CD4-positive, alpha-beta T cell (primary cell): ENCODE results near the gene ZNF132. TPM values are rescaled to one million over a fixed set of nuclear protein-coding genes. Genes with fewer than 3 reads are reported as not detected.

Source experiments
- ATAC-seq: fragments of 200-7000 bp; cut with Tn5 transposase; one replicate; pipeline ENCODE4 v1.10.0; 2022; ENCODE audit warnings: mild to moderate bottlenecking; ENCODE audit not compliant: poor library complexity
- CTCF ChIA-PET: fragments of 350-600 bp; sonication (Branson Sonifier 250); formaldehyde crosslinking; loops from one replicate; lab custom pipeline; 2021; ENCODE audit warnings: antibody characterized with exemption, inconsistent platforms; lab: Charles Lee
- POLR2A ChIA-PET: fragments of 350-600 bp; sonication (Branson Sonifier 250); formaldehyde crosslinking; loops from one replicate; lab custom pipeline; 2021; ENCODE audit warnings: antibody characterized with exemption, inconsistent platforms; lab: Charles Lee
- DNase-seq, 14 experiments: peaks; one replicate each; pipeline ENCODE4 v3.0.0-alpha.2; 2013 to 2020; ENCODE audit warnings: mixed read lengths in 2 of 14
- H3K27ac ChIP-seq, 2 donors: one replicate each; pipeline versions ENCODE4 v1.5.1 to v1.7.0; 2013; ENCODE audit warnings: low read length in 2 of 2, low read depth in 1 of 2, mild to moderate bottlenecking in 1 of 2
- H3K27me3 ChIP-seq, 2 experiments: 1 replicate in 1 of 2; 2 replicates in 1 of 2; pipeline versions ENCODE4 v1.6.1 to v1.7.0; 2013; ENCODE audit warnings: low read length in 2 of 2, control low read depth in 1 of 2, mild to moderate bottlenecking in 1 of 2, moderate library complexity in 1 of 2; ENCODE audit not compliant: insufficient read depth in 2 of 2, control insufficient read depth in 1 of 2
- H3K36me3 ChIP-seq: one replicate; pipeline ENCODE4 v1.6.1; 2013; ENCODE audit warnings: low read length, control low read depth; ENCODE audit not compliant: insufficient read depth
- H3K4me1 ChIP-seq: one replicate; pipeline ENCODE4 v1.6.1; 2013; ENCODE audit warnings: low read length, control low read depth; ENCODE audit not compliant: insufficient read depth
- H3K4me3 ChIP-seq: one replicate; pipeline ENCODE4 v1.5.1; 2013; ENCODE audit warnings: mild to moderate bottlenecking, low read length, moderate library complexity
- H3K9me3 ChIP-seq, 2 experiments: 1 replicate in 1 of 2; 2 replicates in 1 of 2; pipeline versions ENCODE4 v1.6.1 to v1.7.0; 2013; ENCODE audit warnings: low read length in 2 of 2, mild to moderate bottlenecking in 2 of 2, control low read depth in 1 of 2, moderate library complexity in 1 of 2; ENCODE audit not compliant: control insufficient read depth in 1 of 2, insufficient read depth in 1 of 2
- H3K27ac Mint-ChIP-seq: one replicate; pipeline ENCODE4 v1.8.0; 2020; ENCODE audit warnings: mixed read lengths
- H3K27me3 Mint-ChIP-seq: one replicate; pipeline ENCODE4 v1.8.0; 2021; ENCODE audit warnings: mixed read lengths
- H3K36me3 Mint-ChIP-seq: one replicate; pipeline ENCODE4 v1.8.0; 2021; ENCODE audit warnings: low read depth, mixed read lengths
- H3K4me1 Mint-ChIP-seq: one replicate; pipeline ENCODE4 v1.8.0; 2021; ENCODE audit warnings: low read depth, mixed read lengths
- H3K4me3 Mint-ChIP-seq: one replicate; pipeline ENCODE4 v1.8.0; 2020; ENCODE audit warnings: mild to moderate bottlenecking, mixed read lengths
- H3K9me3 Mint-ChIP-seq: one replicate; pipeline ENCODE4 v1.8.0; 2020; ENCODE audit warnings: mixed read lengths
- intact Hi-C, 2 experiments: fragments of 100-400 bp; cut with DNase I in 1 of 2; cut with micrococcal nuclease in 1 of 2; formaldehyde crosslinking; loops; one replicate each; pipeline versions ENCODE4 v1.15.1 to v1.9.0; 2023 to 2025; cut with DNase I, micrococcal nuclease
- total RNA-seq, 174 experiments: library from RNA in 2 of 174; stranded (reverse) in 2 of 174; gene quantifications; one replicate each; pipeline ENCODE4 v1.2.3 and lab custom pipeline; 2021 to 2026
- TF ChIP-seq, protein P1 (sequence below): fragments of 200-600 bp; IDR thresholded peaks from one replicate; pipeline ENCODE4 v1.8.0; 2022; ENCODE audit warnings: antibody characterized with exemption, mild to moderate bottlenecking

The ZNF132 gene
- total RNA-seq, 2 experiments from 2014 or later = 1.0 to 1.4 TPM

DNA sequence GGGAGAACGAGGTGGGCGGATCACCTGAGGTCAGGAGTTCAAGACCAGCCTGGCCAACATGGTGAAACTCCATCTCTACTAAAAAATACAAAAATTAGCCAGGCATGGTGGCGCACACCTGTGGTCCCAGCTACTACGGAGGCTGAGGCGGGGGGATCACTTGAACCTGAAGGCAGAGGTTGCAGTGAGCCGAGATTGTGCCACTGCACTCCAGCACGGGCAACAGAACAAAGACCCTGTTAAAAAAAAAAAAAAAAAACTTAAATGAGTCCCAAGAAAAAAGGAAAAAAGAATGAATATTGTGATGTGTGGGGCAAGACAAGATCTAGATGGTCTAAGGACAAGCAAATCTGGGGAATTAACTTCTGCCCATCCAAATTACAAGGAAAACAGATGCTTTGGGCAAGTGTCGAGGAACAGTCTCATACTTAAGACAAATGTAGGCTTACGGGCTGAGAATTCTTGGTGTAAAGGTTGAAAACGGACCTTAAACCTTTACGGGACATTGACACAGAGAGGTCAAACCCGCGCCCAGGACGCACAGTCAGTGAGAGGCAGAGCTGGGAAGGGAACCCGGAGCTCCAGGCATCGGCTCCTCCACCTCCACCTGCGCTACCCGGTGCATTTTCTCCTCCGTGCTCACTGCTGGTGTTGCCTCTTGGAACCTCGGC lies 26.3 kb upstream of the ZNF132 start:
- H3K27me3 ChIP-seq = no peaks in the 10 kb centered on the region
- ChIA-PET POLR2A (interaction anchor here (0.7 to 1.0 kb wide), 3 partner anchors 9 to 15 kb away, joined by 3 read pairs; partner anchors contain the start of gene ZNF324B), CTCF (interaction anchor here (1.6 kb wide), 1 partner anchor 48 kb away, joined by 6 read pairs; no protein-coding TSS in a partner anchor)
- Mint-ChIP-seq H3K4me3 (peak overlapping the region; percentile 93), H3K9me3 (no peaks in the 10 kb centered on the region), H3K4me1 (peaks cover 22% of the 10 kb centered on the region), H3K27ac (peak overlapping the region; percentile 83), H3K27me3 (no peaks in the 10 kb centered on the region), H3K36me3 (peaks cover 22% of the 10 kb centered on the region)
- peaks cover 20% of the 10 kb centered on the region for H3K4me1 ChIP-seq
- intact Hi-C loops = loop anchor here (1.0 to 5.0 kb wide), 5 partner anchors 9 to 79 kb away; partner anchors contain the start of genes RPS5 (in 1 of the 2), ZNF132 (in 1 of the 2) and ZNF324B (in 1 of the 2)
- peak overlapping the region; percentile 68 for H3K4me3 ChIP-seq
- no peaks in the 10 kb centered on the region for H3K9me3 ChIP-seq
- no peak for DNase-seq
- no peak overlapping the region for H3K27ac ChIP-seq
- H3K36me3 ChIP-seq = peaks cover 12% of the 10 kb centered on the region
- peak; percentile 14 for ATAC-seq
- TF ChIP-seq, protein P1, sequence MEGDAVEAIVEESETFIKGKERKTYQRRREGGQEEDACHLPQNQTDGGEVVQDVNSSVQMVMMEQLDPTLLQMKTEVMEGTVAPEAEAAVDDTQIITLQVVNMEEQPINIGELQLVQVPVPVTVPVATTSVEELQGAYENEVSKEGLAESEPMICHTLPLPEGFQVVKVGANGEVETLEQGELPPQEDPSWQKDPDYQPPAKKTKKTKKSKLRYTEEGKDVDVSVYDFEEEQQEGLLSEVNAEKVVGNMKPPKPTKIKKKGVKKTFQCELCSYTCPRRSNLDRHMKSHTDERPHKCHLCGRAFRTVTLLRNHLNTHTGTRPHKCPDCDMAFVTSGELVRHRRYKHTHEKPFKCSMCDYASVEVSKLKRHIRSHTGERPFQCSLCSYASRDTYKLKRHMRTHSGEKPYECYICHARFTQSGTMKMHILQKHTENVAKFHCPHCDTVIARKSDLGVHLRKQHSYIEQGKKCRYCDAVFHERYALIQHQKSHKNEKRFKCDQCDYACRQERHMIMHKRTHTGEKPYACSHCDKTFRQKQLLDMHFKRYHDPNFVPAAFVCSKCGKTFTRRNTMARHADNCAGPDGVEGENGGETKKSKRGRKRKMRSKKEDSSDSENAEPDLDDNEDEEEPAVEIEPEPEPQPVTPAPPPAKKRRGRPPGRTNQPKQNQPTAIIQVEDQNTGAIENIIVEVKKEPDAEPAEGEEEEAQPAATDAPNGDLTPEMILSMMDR = no peak

DNA sequence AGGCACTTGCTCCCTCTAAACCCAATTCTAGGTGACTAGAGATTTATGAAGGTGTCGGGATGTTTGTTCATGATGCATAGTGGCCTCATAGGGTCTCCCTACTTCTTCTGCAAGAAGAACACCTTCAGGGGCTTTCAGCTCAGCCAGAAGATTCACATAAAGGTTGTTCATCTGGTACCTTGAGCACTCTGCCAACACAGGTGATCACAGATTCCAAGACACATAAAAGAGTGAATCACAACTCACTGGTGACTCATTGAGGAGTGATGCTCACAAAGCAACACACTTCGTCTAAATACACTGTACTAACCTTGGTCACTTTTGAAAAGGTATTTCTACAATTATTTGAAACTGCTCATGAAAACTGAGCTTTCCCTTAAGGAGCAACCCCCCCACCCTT lies 20.1 kb upstream of the ZNF132 start:
- no peaks in the 10 kb centered on the region for H3K4me1 Mint-ChIP-seq
- POLR2A ChIA-PET = no interaction called here
- H3K27ac ChIP-seq = no peak overlapping the region
- H3K4me3 ChIP-seq = no peak overlapping the region
- no peak overlapping the region for H3K4me3 Mint-ChIP-seq
- no peaks in the 10 kb centered on the region for H3K9me3 Mint-ChIP-seq
- no peaks in the 10 kb centered on the region for H3K27me3 ChIP-seq
- H3K27me3 Mint-ChIP-seq = no peaks in the 10 kb centered on the region
- DNase-seq = no peak
- ATAC-seq = no peak
- TF ChIP-seq, protein P1 = no peak
- H3K36me3 ChIP-seq = peaks cover 11% of the 10 kb centered on the region
- intact Hi-C loops = no loop called here
- CTCF ChIA-PET = no interaction called here
- H3K27ac Mint-ChIP-seq = no peak overlapping the region
- H3K36me3 Mint-ChIP-seq = peaks cover 13% of the 10 kb centered on the region
- no peaks in the 10 kb centered on the region for H3K9me3 ChIP-seq
- H3K4me1 ChIP-seq = no peaks in the 10 kb centered on the region

DNA sequence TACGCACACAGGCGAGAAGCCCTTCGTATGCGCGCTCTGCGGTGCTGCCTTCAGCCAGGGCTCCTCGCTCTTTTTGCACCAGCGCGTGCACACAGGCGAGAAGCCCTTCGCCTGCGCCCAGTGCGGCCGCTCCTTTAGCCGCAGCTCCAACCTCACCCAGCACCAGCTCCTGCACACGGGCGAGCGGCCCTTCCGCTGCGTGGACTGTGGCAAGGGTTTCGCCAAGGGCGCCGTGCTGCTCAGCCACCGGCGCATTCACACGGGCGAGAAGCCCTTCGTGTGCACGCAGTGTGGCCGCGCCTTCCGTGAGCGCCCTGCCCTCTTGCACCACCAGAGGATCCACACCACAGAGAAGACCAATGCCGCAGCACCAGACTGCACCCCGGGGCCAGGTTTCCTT lies 16.2 kb upstream of the ZNF132 start:
- Mint-ChIP-seq H3K27ac (no peak overlapping the region), H3K36me3 (peaks cover 39% of the 10 kb centered on the region), H3K4me3 (no peak overlapping the region), H3K9me3 (no peaks in the 10 kb centered on the region), H3K27me3 (peaks cover 3% of the 10 kb centered on the region), H3K4me1 (peaks cover 15% of the 10 kb centered on the region)
- ATAC-seq (no peak), DNase-seq (no peak)
- H3K36me3 ChIP-seq = peaks cover 21% of the 10 kb centered on the region
- no peak overlapping the region for H3K4me3 ChIP-seq
- POLR2A ChIA-PET = no interaction called here
- H3K9me3 ChIP-seq = no peaks in the 10 kb centered on the region
- peaks cover 11% of the 10 kb centered on the region for H3K4me1 ChIP-seq
- CTCF ChIA-PET = no interaction called here
- intact Hi-C loops = no loop called here
- H3K27me3 ChIP-seq = no peaks in the 10 kb centered on the region
- no peak overlapping the region for H3K27ac ChIP-seq
- TF ChIP-seq, protein P1 = no peak
